Smooth muscle cell of the brain vasculature (primary cell): ENCODE measurements around the gene PPP1R36.
"Not testable (repeated sequence)": the region's sequence is repeated elsewhere in the genome, so short reads cannot be mapped to it uniquely, and the experiment has no call there.

ENCODE experiments used
- DNase-seq: peaks from one replicate; pipeline ENCODE4 v3.0.0-alpha.2; 2012; ENCODE audit warnings: low read depth, low spot score

PPP1R36 gene

GRCh38 chr14:64520699-64521098 is 29.1 kb upstream of the PPP1R36 start:
- no peak for DNase-seq

GRCh38 chr14:64522591-64523355 is 27.0 kb upstream of the PPP1R36 start:
- DNase-seq: no peak

GRCh38 chr14:64525354-64525753 is 24.4 kb upstream of the PPP1R36 start:
- DNase-seq: no peak

GRCh38 chr14:64531567-64531966 is 18.2 kb upstream of the PPP1R36 start:
- no peak for DNase-seq

GRCh38 chr14:64536488-64537245 is 13.1 kb upstream of the PPP1R36 start:
- no peak for DNase-seq

GRCh38 chr14:64540208-64541202 is 9.3 kb upstream of the PPP1R36 start, which contains the start of gene HSPA2:
Gene HSPA2, plus strand, starts transcription at chr14:64540741. Its CDS starts 109 bp downstream, at chr14:64540850.
- peak; percentile 99 for DNase-seq

GRCh38 chr14:64541261-64541971 is 8.3 kb upstream of the PPP1R36 start:
- DNase-seq: no peak

- DNase-seq: no peak
These were observed 7.6 kb upstream of the PPP1R36 start for GRCh38 chr14:64541972-64542835.

- no peak for DNase-seq
These were observed 6.9 kb upstream of the PPP1R36 start for GRCh38 chr14:64542836-64543201.

- no peak for DNase-seq
These were observed 5.0 kb upstream of the PPP1R36 start for GRCh38 chr14:64544607-64545312.

GRCh38 chr14:64549016-64549415 is 745 bp upstream of the PPP1R36 start:
- no peak for DNase-seq

GRCh38 chr14:64550621-64551333 is 1.0 kb downstream of the PPP1R36 start:
- DNase-seq: no peak

GRCh38 chr14:64554556-64554955 is 4.8 kb downstream of the PPP1R36 start:
- DNase-seq: no peak

- DNase-seq: no peak
These were observed 6.8 kb downstream of the PPP1R36 start for GRCh38 chr14:64556526-64556925.

GRCh38 chr14:64558216-64558615 is 8.5 kb downstream of the PPP1R36 start:
- DNase-seq: not testable (repeated sequence)

- DNase-seq: no peak
These were observed 11.9 kb downstream of the PPP1R36 start for GRCh38 chr14:64561631-64562030.

- DNase-seq: no peak
These were observed 12.7 kb downstream of the PPP1R36 start for GRCh38 chr14:64562436-64562835.

- no peak for DNase-seq
These were observed 13.9 kb downstream of the PPP1R36 start for GRCh38 chr14:64563696-64564095.

GRCh38 chr14:64566651-64567122 is 16.9 kb downstream of the PPP1R36 start:
- DNase-seq: no peak
